GM12878 (cell line): Measurements from ENCODE around the gene OS9. TPM values are rescaled to one million over a fixed set of nuclear protein-coding genes. Genes with fewer than 3 reads are reported as not detected.

Experiments
- CREB1 ChIP-seq: IDR thresholded peaks from 2 replicates; pipeline ENCODE4 v1.6.1; 2012; ENCODE audit warnings: low read depth, mild to moderate bottlenecking, inconsistent platforms
- CUX1 ChIP-seq: IDR thresholded peaks from 2 replicates; pipeline ENCODE4 v1.6.1; 2012; ENCODE audit warnings: improper control_type of control experiment, low read depth, low read length; ENCODE audit not compliant: insufficient replicate concordance
- ESRRA ChIP-seq: IDR thresholded peaks from 2 replicates; pipeline ENCODE4 v1.6.1; 2012; ENCODE audit warnings: mild to moderate bottlenecking, low read length, improper control_type of control experiment
- FOXM1 ChIP-seq: IDR thresholded peaks from 2 replicates; pipeline ENCODE4 v1.6.1; 2012; ENCODE audit warnings: low read depth, mild to moderate bottlenecking, inconsistent platforms, low read length, moderate library complexity
- HDAC2 ChIP-seq: fragments of 200-600 bp; sonication (generic); IDR thresholded peaks from 2 replicates; pipeline ENCODE4 v1.6.1; 2017
- JUND ChIP-seq: IDR thresholded peaks from 2 replicates; pipeline ENCODE4 v1.6.1; 2012; ENCODE audit warnings: low read depth, mild to moderate bottlenecking, low read length, improper control_type of control experiment, moderate library complexity
- MEF2A ChIP-seq: IDR thresholded peaks from 2 replicates; pipeline ENCODE4 v1.6.1; 2011; ENCODE audit warnings: low read depth, mild to moderate bottlenecking, low read length, moderate library complexity; ENCODE audit not compliant: insufficient read depth
- MLLT1 ChIP-seq: fragments of 450-650 bp; IDR thresholded peaks from 2 replicates; pipeline ENCODE4 v1.6.1; 2016; ENCODE audit warnings: mild to moderate bottlenecking
- NFXL1 ChIP-seq: fragments of 450-650 bp; IDR thresholded peaks from 2 replicates; pipeline ENCODE4 v1.6.1; 2017; ENCODE audit warnings: antibody characterized with exemption, mild to moderate bottlenecking, borderline replicate concordance
- PML ChIP-seq: IDR thresholded peaks from 2 replicates; pipeline ENCODE4 v1.6.1; 2012; ENCODE audit warnings: low read length, inconsistent platforms
- POLR2A ChIP-seq: IDR thresholded peaks from 2 replicates; pipeline ENCODE4 v1.6.1; 2011; ENCODE audit warnings: low read depth, mild to moderate bottlenecking, low read length
- PRDM15 ChIP-seq: fragments of 450-650 bp; formaldehyde crosslinking; IDR thresholded peaks from 2 replicates; pipeline ENCODE4 v1.4.0; 2020; ENCODE audit warnings: mild to moderate bottlenecking, moderate library complexity
- SIX5 ChIP-seq: IDR thresholded peaks from 2 replicates; pipeline ENCODE4 v1.6.1; 2011; ENCODE audit warnings: mild to moderate bottlenecking, low read depth, low read length, moderate library complexity; ENCODE audit not compliant: severe bottlenecking
- SMARCA5 ChIP-seq: fragments of 450-650 bp; IDR thresholded peaks from 2 replicates; pipeline ENCODE4 v1.6.1; 2017; ENCODE audit warnings: mild to moderate bottlenecking
- TARDBP ChIP-seq: IDR thresholded peaks from 2 replicates; pipeline ENCODE4 v1.6.1; 2016; ENCODE audit warnings: borderline replicate concordance
- ZNF207 ChIP-seq: fragments of 450-650 bp; IDR thresholded peaks from 2 replicates; pipeline ENCODE4 v1.6.1; 2014; ENCODE audit warnings: antibody characterized with exemption, mild to moderate bottlenecking, borderline replicate concordance
- ZNF217 ChIP-seq: fragments of 450-650 bp; IDR thresholded peaks from 2 replicates; pipeline ENCODE4 v1.6.1; 2017; ENCODE audit warnings: antibody characterized with exemption, mild to moderate bottlenecking
- ZNF592 ChIP-seq: fragments of 450-650 bp; IDR thresholded peaks from 2 replicates; pipeline ENCODE4 v1.6.1; 2017; ENCODE audit warnings: mild to moderate bottlenecking, moderate library complexity
- polyA plus RNA-seq, 11 experiments: library from polyadenylated mRNA; depleted of rRNA in 4 of 11; unstranded in 6 of 11; stranded (reverse) in 5 of 11; fragments of >200 nt; fragmentation: Nextera tagmentation in 4 of 11; fragmentation: Illumina TruSeq in 1 of 11; extraction: Ambion mirVana in 4 of 11; extraction: Trizol in 1 of 11; gene quantifications; 1 replicate in 1 of 11; 2 replicates in 10 of 11; pipeline versions ENCODE4 v1.2.1 to v1.2.3, GENCODE V29; 2011 to 2016; ENCODE audit warnings: inconsistent platforms in 2 of 11, missing spikeins in 2 of 11, low read depth in 1 of 11
- total RNA-seq, 4 experiments: library from RNA; depleted of rRNA in 3 of 4; stranded (reverse); fragments of >200 nt in 3 of 4; fragmentation: Illumina TruSeq in 1 of 4; extraction: Trizol in 1 of 4; gene quantifications; 2 replicates each; pipeline versions ENCODE4 v1.2.1 to v1.2.3, GENCODE V29; 2013 to 2021

Gene OS9
- total and polyA plus RNA-seq, 10 of the 15 experiments (the other 5 are each of a cell fraction or from before 2014, with no cell fraction given) = 5.2 to 106 (median 79.1) TPM

GRCh38 chr12:57745485-57745881 lies 51.6 kb downstream of the OS9 start (continued):
- TF ChIP-seq ZNF592 = no peak
- TF ChIP-seq HDAC2 = no peak
- TF ChIP-seq ZNF207 = no peak
- TF ChIP-seq CREB1 = no peak
- 0 out of 2 replicates have a peak, but pooled peaks have one; percentile 51 for TF ChIP-seq MLLT1
- TF ChIP-seq PML = peak; percentile 62; the same call in 1 of the 2 replicates
- TF ChIP-seq JUND = no peak
- TF ChIP-seq MEF2A = no peak
- TF ChIP-seq FOXM1 = no peak
- TF ChIP-seq ZNF217 = no peak
- no peak for TF ChIP-seq TARDBP
- no peak for TF ChIP-seq ESRRA
- no peak for TF ChIP-seq CUX1
- TF ChIP-seq SMARCA5 = no peak
- TF ChIP-seq SIX5 = no peak
- no peak for TF ChIP-seq NFXL1
- no peak for TF ChIP-seq PRDM15 (CRISPR knock-in tag)
- peak; percentile 41; the same call in 1 of the 2 replicates for TF ChIP-seq POLR2A
